Measurements from ENCODE around the gene ZNF428.
"Not testable (repeated sequence)": the region's sequence is repeated elsewhere in the genome, so short reads cannot be mapped to it uniquely, and the experiment has no call there.

Gene ZNF428

GRCh38 chr19:43592800-43593350 lies 26.6 kb downstream of the ZNF428 start:
- DNase-seq, result no peak

- no peak for DNase-seq
Observed at GRCh38 chr19:43591904-43592772, 27.3 kb downstream of the ZNF428 start.

GRCh38 chr19:43589678-43590077 lies 29.8 kb downstream of the ZNF428 start:
- no peak for DNase-seq

- DNase-seq, result no peak
Observed at GRCh38 chr19:43589277-43589676, 30.2 kb downstream of the ZNF428 start.

- not testable (repeated sequence) for DNase-seq
Observed at GRCh38 chr19:43587029-43587428, 32.4 kb downstream of the ZNF428 start.

GRCh38 chr19:43586346-43586745 lies 33.1 kb downstream of the ZNF428 start:
- DNase-seq, result no peak

- DNase-seq, result no peak
Observed at GRCh38 chr19:43584484-43584883, 34.9 kb downstream of the ZNF428 start.

- no peak for DNase-seq
Observed at GRCh38 chr19:43582495-43582894, 36.9 kb downstream of the ZNF428 start.

- no peak for DNase-seq
Observed at GRCh38 chr19:43581467-43581866, 38.0 kb downstream of the ZNF428 start.

GRCh38 chr19:43578787-43579186 lies 40.6 kb downstream of the ZNF428 start:
- no peak for DNase-seq

- peak in 1 of 14 donors; percentile 32 for DNase-seq
Observed at GRCh38 chr19:43575955-43576878, 43.2 kb downstream of the ZNF428 start.

GRCh38 chr19:43575156-43575950 lies 44.1 kb downstream of the ZNF428 start, which contains the start of the genes PINLYP and XRCC1:
Gene PINLYP (plus strand): TSS chr19:43575801. CDS start chr19:43577192, 1,391 bp downstream.
Gene XRCC1 (minus strand): TSS chr19:43575527. CDS start chr19:43575458, 69 bp downstream.
- peak; percentile 53 to 97 (median 90) for DNase-seq

GRCh38 chr19:43574424-43575155 lies 44.8 kb downstream of the ZNF428 start:
- no peak for DNase-seq

- no peak for DNase-seq
Observed at GRCh38 chr19:43572171-43572588, 47.2 kb downstream of the ZNF428 start.

GRCh38 chr19:43570174-43570791 lies 49.1 kb downstream of the ZNF428 start:
- DNase-seq, result no peak

GRCh38 chr19:43569657-43570056 lies 49.8 kb downstream of the ZNF428 start:
- DNase-seq, result no peak

GRCh38 chr19:43564800-43565199 lies 54.6 kb downstream of the ZNF428 start:
- DNase-seq, result peak in 1 of 14 donors; percentile 67

GRCh38 chr19:43563816-43564457 lies 55.5 kb downstream of the ZNF428 start:
- DNase-seq, result no peak

- DNase-seq, result peak in 10 of 14 donors; percentile 1 to 91 (median 41)
Observed at GRCh38 chr19:43562698-43563241, 56.7 kb downstream of the ZNF428 start.

GRCh38 chr19:43562226-43562697 lies 57.2 kb downstream of the ZNF428 start:
- DNase-seq, result no peak
